ENCODE results near the gene FLYWCH2.
"Not testable (repeated sequence)": the region's sequence is repeated elsewhere in the genome, so short reads cannot be mapped to it uniquely, and the experiment has no call there.

- not testable (repeated sequence) for TF ChIP-seq CTCF (IDR thresholded peaks at IDR 0.05; ENCODE audit: borderline replicate concordance, extremely low read depth, low read length, poor library complexity, severe bottlenecking); EZH2 (IDR thresholded peaks at IDR 0.05; ENCODE audit: borderline replicate concordance, low read depth, low read length, severe bottlenecking)
Measured at GRCh38 chr16:2943716-2944115, 60.7 kb downstream of the FLYWCH2 start.

Measured in DND-41 (cell line).